T-cell (primary cell): ENCODE measurements around the gene FAM20C. TPM values are rescaled to one million over a fixed set of nuclear protein-coding genes. Genes with fewer than 3 reads are reported as not detected.

Experiments used
- ATAC-seq, 4 experiments: fragments of 200-7000 bp in 3 of 4; fragments of 150-1000 bp in 1 of 4; cut with Tn5 transposase; replicated peaks in 1 of 4; 1 replicate in 3 of 4; 2 replicates in 1 of 4; pipeline ENCODE4 v1.10.0; 2021; ENCODE audit warnings: moderate library complexity in 3 of 4, mild to moderate bottlenecking in 2 of 4, moderate number of reproducible peaks in 1 of 4
- CTCF ChIA-PET, 2 donors: fragments of 300-600 bp; sonication (Branson Sonifier 250); formaldehyde crosslinking; loops; one replicate each; lab custom pipeline; 2022; ENCODE audit warnings: antibody characterized with exemption in 2 of 2; lab: Charles Lee
- POLR2A ChIA-PET, 2 donors: fragments of 300-600 bp; sonication (Branson Sonifier 250); formaldehyde crosslinking; loops; one replicate each; lab custom pipeline; 2022; ENCODE audit warnings: antibody characterized with exemption in 2 of 2; lab: Charles Lee
- DNase-seq, 35 experiments: peaks; one replicate each; pipeline versions ENCODE4 v3.0.0 to v3.0.0-alpha.2; 2013 to 2023
- H3K27ac ChIP-seq: one replicate; pipeline ENCODE4 v1.5.1; 2013; ENCODE audit warnings: low read length
- H3K27me3 ChIP-seq, 2 experiments: replicated peaks in 1 of 2; 1 replicate in 1 of 2; 2 replicates in 1 of 2; pipeline versions ENCODE4 v1.6.1 to v1.7.0; 2013; ENCODE audit warnings: low read length in 1 of 2, mixed read lengths in 1 of 2; ENCODE audit not compliant: control insufficient read depth in 2 of 2, insufficient read depth in 2 of 2; ENCODE audit errors: extremely low read depth in 1 of 2
- H3K36me3 ChIP-seq, 2 donors: 1 replicate in 1 of 2; 2 replicates in 1 of 2; pipeline versions ENCODE4 v1.6.1 to v1.7.0; 2013; ENCODE audit warnings: low read length in 1 of 2; ENCODE audit not compliant: control insufficient read depth in 2 of 2, insufficient read depth in 1 of 2; ENCODE audit errors: extremely low read depth in 1 of 2
- H3K4me1 ChIP-seq, 2 experiments: 1 replicate in 1 of 2; 2 replicates in 1 of 2; pipeline versions ENCODE4 v1.6.1 to v1.7.0; 2013; ENCODE audit warnings: low read length in 2 of 2, mixed read lengths in 1 of 2; ENCODE audit not compliant: insufficient read depth in 2 of 2, control insufficient read depth in 1 of 2; ENCODE audit errors: extremely low read depth in 1 of 2
- H3K4me3 ChIP-seq, 2 donors: 1 replicate in 1 of 2; 2 replicates in 1 of 2; pipeline versions ENCODE4 v1.5.1 to v1.7.0; 2013; ENCODE audit warnings: mild to moderate bottlenecking in 2 of 2, low read length in 1 of 2, moderate library complexity in 1 of 2; ENCODE audit not compliant: control insufficient read depth in 1 of 2; ENCODE audit errors: extremely low read depth in 1 of 2
- H3K9me3 ChIP-seq: 2 replicates; pipeline ENCODE4 v1.7.0; 2013
- H3K27ac Mint-ChIP-seq, 2 donors: one replicate each; pipeline ENCODE4 v1.8.0; 2020 to 2021; ENCODE audit warnings: mild to moderate bottlenecking in 2 of 2, mixed read lengths in 2 of 2
- H3K27me3 Mint-ChIP-seq, 2 donors: one replicate each; pipeline ENCODE4 v1.8.0; 2021 to 2022; ENCODE audit warnings: mixed read lengths in 2 of 2
- H3K36me3 Mint-ChIP-seq: one replicate; pipeline ENCODE4 v1.8.0; 2021; ENCODE audit warnings: mixed read lengths
- H3K4me1 Mint-ChIP-seq, 3 donors: one replicate each; pipeline ENCODE4 v1.8.0; 2020 to 2022; ENCODE audit warnings: mixed read lengths in 3 of 3, mild to moderate bottlenecking in 1 of 3
- H3K4me3 Mint-ChIP-seq, 3 donors: one replicate each; pipeline ENCODE4 v1.8.0; 2020 to 2022; ENCODE audit warnings: mild to moderate bottlenecking in 3 of 3, mixed read lengths in 3 of 3, moderate library complexity in 3 of 3
- H3K9me3 Mint-ChIP-seq, 3 donors: one replicate each; pipeline ENCODE4 v1.8.0; 2020 to 2022; ENCODE audit warnings: mixed read lengths in 3 of 3
- WGBS: methylation state at CpG from one replicate; pipeline ENCODE4 v1.1.5; 2013; ENCODE audit warnings: missing lambda C conversion rate; ENCODE audit not compliant: insufficient coverage; 5-methylcytosine and 5-hydroxymethylcytosine counted together
- total RNA-seq, 35 experiments: library from RNA in 6 of 35; stranded (reverse) in 6 of 35; fragments of 120-200 nt in 1 of 35; gene quantifications; one replicate each; pipeline versions ENCODE4 v1.2.1 to v1.2.4 and lab custom pipeline; 2013 to 2026

Gene FAM20C
- total RNA-seq, 5 donors from 2014 or later (not counting 1 experiment from before 2014, with no cell fraction given), result 0.18 to 2.0 (median 1.2) TPM

DNA sequence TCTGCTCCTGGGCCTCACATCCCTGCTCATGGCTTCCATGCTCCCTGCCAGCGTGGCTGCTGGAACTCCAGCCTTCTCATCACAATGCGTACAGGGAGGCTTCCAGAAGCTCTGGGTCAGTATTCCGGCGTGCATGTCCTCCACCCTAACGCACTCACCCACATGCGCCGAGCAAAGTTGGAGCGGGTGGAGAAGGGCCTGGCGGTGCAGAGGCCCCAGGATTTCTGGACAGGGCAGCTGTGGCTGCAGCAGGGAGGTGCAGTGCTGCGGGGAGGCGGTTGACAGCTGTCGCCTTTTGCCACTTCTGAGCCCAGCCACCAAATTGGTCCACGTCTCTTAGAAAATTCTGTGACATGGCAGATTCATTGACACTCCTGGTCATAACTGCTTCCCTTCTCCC, 33.6 kb upstream of the FAM20C start:
- no peak overlapping the region for H3K27ac ChIP-seq
- peaks cover 0 to 24% of the 10 kb centered on the region in 2 experiments for H3K27me3 ChIP-seq
- ChIA-PET POLR2A (no interaction called here), CTCF (no interaction called here)
- Mint-ChIP-seq H3K9me3 (no peaks in the 10 kb centered on the region), H3K4me1 (no peaks in the 10 kb centered on the region), H3K4me3 (no peak overlapping the region), H3K36me3 (no peaks in the 10 kb centered on the region), H3K27me3 (peaks cover 2 to 5% of the 10 kb centered on the region in 2 donors), H3K27ac (no peak overlapping the region)
- WGBS, result 90% methylated on average over 11 of the region's 13 CpGs
- no peak for DNase-seq
- H3K9me3 ChIP-seq, result no peaks in the 10 kb centered on the region
- H3K4me3 ChIP-seq, result no peak overlapping the region
- H3K36me3 ChIP-seq, result no peaks in the 10 kb centered on the region
- H3K4me1 ChIP-seq, result no peaks in the 10 kb centered on the region
- no peak for ATAC-seq

DNA sequence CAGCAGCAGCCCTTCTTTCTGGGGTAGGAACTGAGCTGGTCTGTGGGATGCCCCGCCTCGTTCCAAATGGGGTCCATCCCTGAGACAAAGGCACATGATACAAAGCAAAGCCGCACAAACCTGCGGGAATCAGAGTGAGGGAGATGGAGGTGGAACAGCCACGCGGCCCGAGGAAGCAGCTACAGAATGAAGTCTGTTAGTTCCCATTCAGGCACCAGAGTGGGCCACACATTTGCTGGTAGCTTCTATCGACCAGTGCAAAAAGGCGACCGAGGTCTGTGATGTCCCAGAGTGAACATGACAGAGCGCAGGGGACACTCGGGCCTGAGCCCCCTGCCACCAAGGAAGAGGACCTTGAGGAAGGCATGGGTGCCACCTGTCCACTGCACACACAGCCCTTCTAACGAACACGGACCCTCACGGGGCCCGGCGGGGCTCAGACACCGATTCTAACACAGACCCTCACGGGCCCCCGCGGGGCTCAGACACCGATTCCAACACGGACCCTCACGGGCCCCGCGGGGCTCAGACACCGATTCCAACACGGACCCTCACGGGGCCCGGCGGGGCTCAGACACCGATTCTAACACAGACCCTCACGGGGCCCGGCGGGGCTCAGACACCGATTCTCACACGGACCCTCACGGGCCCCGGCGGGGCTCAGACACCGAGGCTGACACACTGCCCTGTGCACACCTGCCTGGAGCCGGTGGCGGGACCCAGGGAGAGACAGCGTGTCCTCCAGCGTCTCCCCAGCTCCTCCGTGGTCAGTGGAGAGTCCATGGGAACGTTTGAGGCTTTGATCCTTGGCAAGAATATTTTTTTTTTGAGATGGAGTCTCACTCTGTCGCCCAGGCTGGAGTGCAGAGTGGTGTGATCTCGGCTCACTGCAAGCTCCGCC, 32.8 kb upstream of the FAM20C start:
- DNase-seq (peak in 1 of 35 experiments; percentile 23), ATAC-seq (no peak)
- CTCF ChIA-PET, result no interaction called here
- WGBS, result 79% methylated on average over 26 of the region's 50 CpGs
- POLR2A ChIA-PET, result no interaction called here
- Mint-ChIP-seq H3K36me3 (no peaks in the 10 kb centered on the region), H3K4me3 (no peak overlapping the region), H3K4me1 (no peaks in the 10 kb centered on the region), H3K27ac (no peak overlapping the region), H3K27me3 (peaks cover 4 to 5% of the 10 kb centered on the region in 2 donors), H3K9me3 (no peaks in the 10 kb centered on the region)
- no peaks in the 10 kb centered on the region for H3K36me3 ChIP-seq
- no peaks in the 10 kb centered on the region for H3K9me3 ChIP-seq
- no peak overlapping the region for H3K4me3 ChIP-seq
- H3K27me3 ChIP-seq, result peaks cover 0 to 33% of the 10 kb centered on the region in 2 experiments
- H3K4me1 ChIP-seq, result no peaks in the 10 kb centered on the region
- H3K27ac ChIP-seq, result no peak overlapping the region

DNA sequence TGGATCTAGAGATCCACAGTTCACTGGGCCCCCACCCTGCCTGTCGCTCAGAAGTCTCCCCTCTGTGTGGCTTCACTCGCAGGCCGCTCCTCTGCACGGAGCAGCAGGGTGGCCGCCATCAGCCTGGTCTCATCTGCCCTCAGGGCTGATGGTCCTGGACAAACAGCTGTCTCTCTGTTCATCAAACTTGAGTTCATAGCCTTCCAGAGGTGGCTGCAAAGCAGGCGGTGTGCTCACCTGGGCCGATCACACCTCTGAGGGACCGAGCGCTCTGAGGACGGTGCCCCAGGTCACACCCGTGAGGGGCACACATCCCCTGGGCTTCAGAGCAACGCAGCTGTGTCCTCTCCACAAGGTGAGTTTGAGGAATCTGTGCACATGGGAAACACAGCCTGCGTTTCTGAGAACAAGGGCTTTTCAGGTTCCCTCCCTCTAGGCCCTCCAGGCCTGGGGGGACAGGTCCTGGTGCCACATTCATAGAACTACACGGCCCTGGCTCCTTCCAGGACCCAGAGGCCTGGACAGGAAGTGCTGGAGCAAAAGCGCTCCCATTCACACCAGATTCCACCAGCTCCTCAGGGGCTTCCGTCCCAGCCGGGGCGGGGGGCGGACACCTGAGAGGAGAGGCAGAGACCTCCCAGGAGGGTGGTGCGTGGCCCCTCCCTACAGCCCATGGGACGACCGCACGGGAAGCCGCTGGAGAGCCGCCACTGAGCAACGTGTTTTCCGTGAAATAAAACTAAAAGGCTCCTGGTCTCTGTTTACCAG, 31.2 kb upstream of the FAM20C start:
- no peaks in the 10 kb centered on the region for H3K9me3 ChIP-seq
- Mint-ChIP-seq H3K36me3 (no peaks in the 10 kb centered on the region), H3K27me3 (peaks cover 5 to 9% of the 10 kb centered on the region in 2 donors), H3K4me3 (no peak overlapping the region), H3K4me1 (no peaks in the 10 kb centered on the region), H3K9me3 (no peaks in the 10 kb centered on the region), H3K27ac (no peak overlapping the region)
- H3K4me3 ChIP-seq, result no peak overlapping the region
- H3K4me1 ChIP-seq, result no peaks in the 10 kb centered on the region
- ATAC-seq (no peak), DNase-seq (no peak)
- H3K27ac ChIP-seq, result no peak overlapping the region
- H3K36me3 ChIP-seq, result no peaks in the 10 kb centered on the region
- ChIA-PET POLR2A (no interaction called here), CTCF (no interaction called here)
- H3K27me3 ChIP-seq, result peaks cover 0 to 40% of the 10 kb centered on the region in 2 experiments
- 69% methylated on average over 20 of the region's 27 CpGs for WGBS

DNA sequence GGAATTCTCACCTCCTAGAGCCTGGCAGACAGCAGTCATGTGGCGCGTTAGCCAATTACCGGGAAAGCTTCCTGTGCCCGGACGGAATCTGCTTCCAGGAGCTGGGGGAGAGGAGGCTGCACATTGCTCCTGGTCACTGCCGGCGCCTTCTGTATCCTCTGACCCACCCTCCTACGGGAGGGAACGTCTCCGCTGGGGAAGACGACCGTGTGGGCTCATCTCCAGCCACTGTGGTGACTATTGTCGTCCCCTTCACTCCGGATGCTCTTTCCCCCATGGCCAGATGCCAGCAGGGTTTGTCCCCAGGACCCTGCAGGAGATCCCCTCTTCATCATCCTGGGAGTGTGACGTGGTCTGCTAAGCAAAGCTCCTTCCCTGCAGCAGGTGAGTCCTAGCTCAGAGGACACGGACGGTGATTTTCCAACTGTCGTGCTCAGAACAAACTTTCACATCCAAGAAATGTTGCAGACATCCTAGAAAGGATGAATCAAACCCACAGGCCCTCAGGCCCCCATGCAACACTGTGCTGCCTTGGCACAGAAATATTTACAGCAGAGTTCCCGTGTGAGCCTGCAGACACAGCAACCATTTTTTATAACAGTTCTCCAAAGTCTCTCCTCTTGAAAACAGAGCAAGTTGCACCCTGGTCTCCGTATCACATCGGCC, 29.6 kb upstream of the FAM20C start:
- ChIA-PET CTCF (no interaction called here), POLR2A (no interaction called here)
- H3K27me3 ChIP-seq, result peaks cover 0 to 57% of the 10 kb centered on the region in 2 experiments
- H3K36me3 Mint-ChIP-seq, result no peaks in the 10 kb centered on the region
- H3K27ac Mint-ChIP-seq, result no peak overlapping the region
- 89% methylated on average over 18 of the region's 21 CpGs for WGBS
- H3K27me3 Mint-ChIP-seq, result peaks cover 9 to 23% of the 10 kb centered on the region in 2 donors
- H3K4me3 Mint-ChIP-seq, result no peak overlapping the region
- no peak overlapping the region for H3K4me3 ChIP-seq
- no peaks in the 10 kb centered on the region for H3K4me1 Mint-ChIP-seq
- H3K36me3 ChIP-seq, result no peaks in the 10 kb centered on the region
- no peak overlapping the region for H3K27ac ChIP-seq
- no peak for DNase-seq
- H3K4me1 ChIP-seq, result no peaks in the 10 kb centered on the region
- no peaks in the 10 kb centered on the region for H3K9me3 ChIP-seq
- no peaks in the 10 kb centered on the region for H3K9me3 Mint-ChIP-seq
- ATAC-seq, result no peak

DNA sequence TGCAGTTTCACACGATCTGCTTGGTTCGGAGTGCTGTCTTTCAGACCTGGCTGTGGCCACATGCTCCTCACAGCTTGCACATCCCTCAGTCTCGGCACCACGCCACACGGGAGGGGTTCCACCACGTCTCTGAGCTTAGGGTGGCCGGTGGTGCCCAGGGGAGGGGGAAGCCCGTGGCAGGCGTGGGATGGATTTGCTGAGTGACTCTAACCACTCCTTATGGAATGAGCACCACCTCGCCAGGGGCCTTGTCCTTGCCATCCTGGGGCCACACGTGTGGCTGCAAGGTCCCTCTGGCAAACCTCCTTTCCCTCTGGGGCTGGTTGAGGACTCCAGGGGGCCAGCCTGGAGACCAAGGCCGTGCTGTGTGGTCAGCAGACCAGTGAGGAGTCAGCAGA, 29.1 kb upstream of the FAM20C start:
- ChIA-PET CTCF (no interaction called here), POLR2A (no interaction called here)
- no peak overlapping the region for H3K27ac ChIP-seq
- no peaks in the 10 kb centered on the region for H3K4me1 ChIP-seq
- Mint-ChIP-seq H3K36me3 (no peaks in the 10 kb centered on the region), H3K27me3 (peaks cover 11 to 27% of the 10 kb centered on the region in 2 donors), H3K9me3 (no peaks in the 10 kb centered on the region), H3K4me1 (no peaks in the 10 kb centered on the region), H3K27ac (no peak overlapping the region), H3K4me3 (no peak overlapping the region)
- ATAC-seq (no peak), DNase-seq (no peak)
- no peaks in the 10 kb centered on the region for H3K9me3 ChIP-seq
- WGBS, result 67% methylated on average over 10 of the region's 12 CpGs
- no peaks in the 10 kb centered on the region for H3K36me3 ChIP-seq
- H3K27me3 ChIP-seq, result peaks cover 0 to 58% of the 10 kb centered on the region in 2 experiments
- no peak overlapping the region for H3K4me3 ChIP-seq
